Liver (tissue), 9 donors: ENCODE data around the gene GFRA1. TPM values are rescaled to one million over a fixed set of nuclear protein-coding genes. Genes with fewer than 3 reads are reported as not detected.
A peak's percentile ranks its signal among the peaks of the same experiment; 100 is the strongest.

Experiments
- DNase-seq: peaks from one replicate; pipeline ENCODE4 v3.0.0-alpha.2; 2017; ENCODE audit warnings: low spot score
- H3K27ac ChIP-seq, 2 donors: one replicate each; pipeline ENCODE4 v1.7.0; 2013; ENCODE audit warnings: inconsistent platforms in 2 of 2, low read length in 2 of 2, control low read depth in 1 of 2, low read depth in 1 of 2, mild to moderate bottlenecking in 1 of 2
- H3K27me3 ChIP-seq, 4 donors: one replicate each; pipeline versions ENCODE4 v1.6.1 to v1.7.0; 2013; ENCODE audit warnings: low read length in 3 of 4, inconsistent platforms in 1 of 4, mild to moderate bottlenecking in 1 of 4, moderate library complexity in 1 of 4; ENCODE audit not compliant: control insufficient read depth in 4 of 4, insufficient read depth in 4 of 4
- H3K36me3 ChIP-seq, 4 donors: one replicate each; pipeline versions ENCODE4 v1.6.1 to v1.7.0; 2013; ENCODE audit warnings: low read length in 3 of 4, mild to moderate bottlenecking in 3 of 4, low read depth in 1 of 4, moderate library complexity in 1 of 4; ENCODE audit not compliant: control insufficient read depth in 4 of 4, insufficient read depth in 3 of 4
- H3K4me1 ChIP-seq, 4 donors: one replicate each; pipeline versions ENCODE4 v1.6.1 to v1.7.0; 2013; ENCODE audit warnings: low read length in 3 of 4, mild to moderate bottlenecking in 3 of 4, moderate library complexity in 1 of 4; ENCODE audit not compliant: control insufficient read depth in 4 of 4, insufficient read depth in 4 of 4
- H3K4me3 ChIP-seq, 3 donors: one replicate each; pipeline versions ENCODE4 v1.6.1 to v1.7.0; 2013; ENCODE audit warnings: low read length in 3 of 3, control low read depth in 1 of 3, low read depth in 1 of 3, mild to moderate bottlenecking in 1 of 3
- H3K9ac ChIP-seq, 2 donors: one replicate each; pipeline ENCODE4 v1.7.0; 2013; ENCODE audit warnings: low read length in 2 of 2, mild to moderate bottlenecking in 2 of 2, moderate library complexity in 2 of 2, control low read depth in 1 of 2, low read depth in 1 of 2
- H3K9me3 ChIP-seq, 4 donors: one replicate each; pipeline versions ENCODE4 v1.6.1 to v1.7.0; 2013; ENCODE audit warnings: low read length in 3 of 4; ENCODE audit not compliant: control insufficient read depth in 4 of 4
- EGR1 ChIP-seq, 2 donors: IDR thresholded peaks; 2 replicates each; pipeline ENCODE4 v1.6.1; 2016 to 2018; ENCODE audit warnings: antibody characterized with exemption in 2 of 2, low read depth in 2 of 2
- HNF4A ChIP-seq, 2 donors: conservative IDR thresholded peaks; 2 replicates each; pipeline ENCODE4 v1.6.1; 2016; ENCODE audit warnings: antibody characterized with exemption in 2 of 2, mild to moderate bottlenecking in 2 of 2
- HNF4G ChIP-seq: IDR thresholded peaks from 2 replicates; pipeline ENCODE4 v1.6.1; 2016; ENCODE audit warnings: antibody characterized with exemption
- REST ChIP-seq: IDR thresholded peaks from 2 replicates; pipeline ENCODE4 v1.6.1; 2016; ENCODE audit warnings: antibody characterized with exemption, mild to moderate bottlenecking
- SP1 ChIP-seq: IDR thresholded peaks from 2 replicates; pipeline ENCODE4 v1.6.1; 2018; ENCODE audit warnings: antibody characterized with exemption, mild to moderate bottlenecking
- TAF1 ChIP-seq: conservative IDR thresholded peaks from 2 replicates; pipeline ENCODE4 v1.6.1; 2016; ENCODE audit warnings: antibody characterized with exemption, mild to moderate bottlenecking
- WGBS: extraction: QIAGEN DNeasy Blood & Tissue Kit; methylation state at CpG from one replicate; pipeline ENCODE4 v1.1.7; 2013; 5-methylcytosine and 5-hydroxymethylcytosine counted together
- polyA plus RNA-seq, 2 donors: library from polyadenylated mRNA; stranded (reverse) in 1 of 2; unstranded in 1 of 2; fragments of 200-250 nt in 1 of 2; fragments of >200 nt in 1 of 2; fragmentation: Nextera tagmentation in 1 of 2; extraction: Ambion mirVana in 1 of 2; gene quantifications; one replicate each; pipeline versions ENCODE4 v1.2.1 to v1.2.3, GENCODE V29; 2013 to 2015
- total RNA-seq, 2 donors: library from RNA; depleted of rRNA; stranded (reverse); fragments of >200 nt; gene quantifications; one replicate each; pipeline ENCODE4 v1.2.3, GENCODE V29; 2014
- TF ChIP-seq, protein P1 (sequence below): fragments of 150-350 bp; IDR thresholded peaks from 2 replicates; pipeline ENCODE4 v1.5.1; 2017; ENCODE audit warnings: improper control_type of control experiment, low read depth, low read length; ENCODE audit not compliant: missing input control
- donor health status: healthy.
- donor health status: healthy.
- donor health status: healthy.
- donor health status: healthy.
- donor health status: healthy.

The GFRA1 gene
- total and polyA plus RNA-seq, 4 donors, result 14.2 to 53.6 (median 17.8) TPM

DNA sequence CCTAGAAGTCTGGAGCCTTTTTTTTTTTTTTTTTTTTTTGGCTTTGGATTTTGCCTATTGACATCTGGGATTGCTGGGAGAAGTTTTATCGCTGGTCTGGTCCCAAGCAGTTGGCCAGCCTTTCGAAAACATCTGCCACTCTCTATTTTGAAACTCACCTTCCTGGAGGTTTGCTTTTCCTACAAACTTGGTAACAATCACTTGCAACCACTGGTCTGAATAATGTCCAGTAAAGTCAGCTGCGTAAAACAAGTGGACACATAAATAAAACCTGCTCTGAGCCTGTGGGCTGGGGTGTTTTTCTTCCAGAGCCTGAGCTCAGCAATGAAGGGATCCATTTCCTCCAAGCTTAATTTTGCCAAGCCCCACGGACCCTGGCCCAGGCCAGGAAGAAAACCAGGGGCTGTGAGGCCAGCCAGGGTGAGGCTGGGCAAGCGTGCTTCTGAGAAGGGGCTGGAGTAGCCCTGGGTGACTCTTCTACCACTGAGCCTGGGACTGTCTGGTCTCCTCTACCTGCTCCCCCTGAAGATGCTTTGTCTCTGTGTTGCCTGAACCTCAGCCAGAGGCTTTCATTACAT lies 202.2 kb downstream of the GFRA1 start:
- no peak for DNase-seq
- Histone ChIP-seq H3K9me3 (no peaks in the 10 kb centered on the region), H3K27me3 (no peaks in the 10 kb centered on the region), H3K27ac (peak overlapping the region in 1 of 2 donors; percentile 62), H3K9ac (no peak overlapping the region), H3K4me1 (peaks cover 6 to 13% (median 8%) of the 10 kb centered on the region in 4 donors), H3K36me3 (no peaks in the 10 kb centered on the region), H3K4me3 (no peak overlapping the region)
- no peak for TF ChIP-seq REST
- TF ChIP-seq HNF4G, result no peak
- TF ChIP-seq SP1, result no peak
- TF ChIP-seq TAF1, result no peak
- TF ChIP-seq, protein P1, sequence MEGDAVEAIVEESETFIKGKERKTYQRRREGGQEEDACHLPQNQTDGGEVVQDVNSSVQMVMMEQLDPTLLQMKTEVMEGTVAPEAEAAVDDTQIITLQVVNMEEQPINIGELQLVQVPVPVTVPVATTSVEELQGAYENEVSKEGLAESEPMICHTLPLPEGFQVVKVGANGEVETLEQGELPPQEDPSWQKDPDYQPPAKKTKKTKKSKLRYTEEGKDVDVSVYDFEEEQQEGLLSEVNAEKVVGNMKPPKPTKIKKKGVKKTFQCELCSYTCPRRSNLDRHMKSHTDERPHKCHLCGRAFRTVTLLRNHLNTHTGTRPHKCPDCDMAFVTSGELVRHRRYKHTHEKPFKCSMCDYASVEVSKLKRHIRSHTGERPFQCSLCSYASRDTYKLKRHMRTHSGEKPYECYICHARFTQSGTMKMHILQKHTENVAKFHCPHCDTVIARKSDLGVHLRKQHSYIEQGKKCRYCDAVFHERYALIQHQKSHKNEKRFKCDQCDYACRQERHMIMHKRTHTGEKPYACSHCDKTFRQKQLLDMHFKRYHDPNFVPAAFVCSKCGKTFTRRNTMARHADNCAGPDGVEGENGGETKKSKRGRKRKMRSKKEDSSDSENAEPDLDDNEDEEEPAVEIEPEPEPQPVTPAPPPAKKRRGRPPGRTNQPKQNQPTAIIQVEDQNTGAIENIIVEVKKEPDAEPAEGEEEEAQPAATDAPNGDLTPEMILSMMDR, result no peak
- no peak for TF ChIP-seq HNF4A (conservative IDR thresholded peaks at IDR 0.05)
- 77% methylated on average over 5 of the region's 5 CpGs for WGBS

- WGBS, result 81% methylated on average over 5 of the region's 5 CpGs
- peaks cover 0 to 4% (median 0%) of the 10 kb centered on the region in 4 donors for H3K36me3 ChIP-seq
- no peak for DNase-seq
- H3K27ac ChIP-seq, result no peak overlapping the region
- no peak for TF ChIP-seq EGR1 (IDR thresholded peaks at IDR 0.05; ENCODE audit: low read depth in 2 of 2)
- no peaks in the 10 kb centered on the region for H3K9me3 ChIP-seq
- H3K4me1 ChIP-seq, result peaks cover 6 to 13% (median 8%) of the 10 kb centered on the region in 4 donors
- no peak overlapping the region for H3K4me3 ChIP-seq
- no peaks in the 10 kb centered on the region for H3K27me3 ChIP-seq
- no peak overlapping the region for H3K9ac ChIP-seq
These were observed 203.2 kb downstream of the GFRA1 start for GRCh38 chr10:116069856-116070255.

GRCh38 chr10:116067825-116068224 lies 205.2 kb downstream of the GFRA1 start:
- TF ChIP-seq SP1, result no peak
- 95% methylated on average over 7 of the region's 7 CpGs for WGBS

More at GRCh38 chr10:116067825-116068224, 205.2 kb downstream of the GFRA1 start:
- peaks cover 6 to 13% (median 8%) of the 10 kb centered on the region in 4 donors for H3K4me1 ChIP-seq
- no peak for DNase-seq
- no peaks in the 10 kb centered on the region for H3K27me3 ChIP-seq
- H3K4me3 ChIP-seq, result no peak overlapping the region
- no peaks in the 10 kb centered on the region for H3K9me3 ChIP-seq
- H3K27ac ChIP-seq, result no peak overlapping the region
- peaks cover 0 to 11% (median 2%) of the 10 kb centered on the region in 4 donors for H3K36me3 ChIP-seq
- H3K9ac ChIP-seq, result no peak overlapping the region
